GM13976 (cell line): ENCODE results near the gene CLCNKA.
"Not testable (repeated sequence)": the region's sequence is repeated elsewhere in the genome, so short reads cannot be mapped to it uniquely, and the experiment has no call there.

Source experiments
- DNase-seq: peaks from one replicate; pipeline ENCODE4 v3.0.0; 2012; ENCODE audit warnings: low spot score
- CTCF ChIP-seq: IDR thresholded peaks from 2 replicates; pipeline ENCODE4 v1.5.1; 2012; ENCODE audit warnings: borderline replicate concordance, mild to moderate bottlenecking; ENCODE audit not compliant: insufficient read depth; ENCODE audit errors: extremely low read depth, missing control alignments, control extremely low read depth
- in situ Hi-C: fragments of 300-500 bp; cut with MboI; formaldehyde crosslinking; loops from one replicate; pipeline ENCODE4 v1.12.0; 2022; ENCODE audit warnings: low sequenced_read_pairs, mixed read lengths, inconsistent platforms; ENCODE audit not compliant: unreplicated experiment

The CLCNKA gene

GRCh38 chr1:16043950-16044349, 22.1 kb downstream of the CLCNKA start:
- in situ Hi-C loops, result no loop called here
- DNase-seq, result no peak
- no peak for TF ChIP-seq CTCF

GRCh38 chr1:16046842-16047241, 25.0 kb downstream of the CLCNKA start:
- in situ Hi-C loops, result no loop called here
- DNase-seq, result no peak
- TF ChIP-seq CTCF, result no peak

GRCh38 chr1:16047791-16048475, 26.1 kb downstream of the CLCNKA start:
- no peak for TF ChIP-seq CTCF
- no peak for DNase-seq
- in situ Hi-C loops, result no loop called here

GRCh38 chr1:16048573-16049189, 26.8 kb downstream of the CLCNKA start:
- in situ Hi-C loops, result no loop called here
- no peak for DNase-seq
- no peak for TF ChIP-seq CTCF

GRCh38 chr1:16050328-16050727, 28.5 kb downstream of the CLCNKA start:
- in situ Hi-C loops, result no loop called here
- DNase-seq, result no peak
- no peak for TF ChIP-seq CTCF

GRCh38 chr1:16051039-16051438, 29.2 kb downstream of the CLCNKA start:
- in situ Hi-C loops, result no loop called here
- DNase-seq, result no peak
- no peak for TF ChIP-seq CTCF

GRCh38 chr1:16051949-16052348, 30.1 kb downstream of the CLCNKA start:
- in situ Hi-C loops, result not testable (repeated sequence)

More at GRCh38 chr1:16051949-16052348, 30.1 kb downstream of the CLCNKA start:
- DNase-seq, result not testable (repeated sequence)
